Activated CD4-positive, CD25-positive, alpha-beta regulatory T cell treated with anti-CD3 and anti-CD28 coated beads, Interleukin-2, amount 50 U/mL, for 16 hours (primary cell): ENCODE measurements around the gene ETS1.

Experiments used
- DNase-seq: peaks from one replicate; pipeline ENCODE4 v3.0.0-alpha.2; 2020; ENCODE audit warnings: low read depth, low spot score

The ETS1 gene

DNA sequence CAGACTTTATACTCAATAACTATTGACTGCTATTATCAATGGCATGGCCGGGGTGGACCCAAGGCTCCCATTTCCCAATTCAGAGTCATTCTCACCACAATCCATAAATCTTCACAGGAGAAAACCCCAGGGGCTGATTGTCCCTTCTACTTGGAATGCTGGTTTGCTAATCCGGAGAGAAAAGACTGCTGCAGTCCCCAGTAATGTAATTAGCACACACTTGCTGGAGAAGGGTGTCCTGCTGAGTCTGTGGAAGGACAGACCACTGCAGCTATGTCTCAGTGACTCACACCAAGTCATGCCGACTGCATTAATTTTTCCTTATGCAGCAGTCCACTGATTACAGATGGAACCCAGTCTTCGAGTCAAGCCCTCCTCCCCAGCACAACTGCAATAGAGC lies 5.9 kb upstream of the ETS1 start:
- no peak for DNase-seq

DNA sequence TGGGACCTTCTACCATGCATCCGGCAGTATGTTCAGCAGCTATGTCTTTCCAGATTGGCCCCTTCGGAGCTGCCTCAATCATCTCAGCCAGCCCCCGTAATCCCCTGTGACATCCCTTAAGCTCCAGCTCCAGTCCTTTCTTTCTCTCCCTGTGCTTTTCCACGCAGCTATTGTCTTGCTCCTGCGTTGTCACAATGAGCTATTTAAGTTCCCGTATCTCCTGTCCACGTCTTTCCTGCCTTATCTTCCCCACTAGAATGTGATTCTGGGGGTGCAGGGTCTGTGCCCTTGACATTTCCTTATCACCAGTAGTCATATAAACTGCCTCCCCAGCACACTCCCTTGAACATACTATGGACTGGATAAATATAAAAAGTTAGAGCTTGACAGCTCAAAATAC lies 5.1 kb upstream of the ETS1 start:
- DNase-seq: no peak

DNA sequence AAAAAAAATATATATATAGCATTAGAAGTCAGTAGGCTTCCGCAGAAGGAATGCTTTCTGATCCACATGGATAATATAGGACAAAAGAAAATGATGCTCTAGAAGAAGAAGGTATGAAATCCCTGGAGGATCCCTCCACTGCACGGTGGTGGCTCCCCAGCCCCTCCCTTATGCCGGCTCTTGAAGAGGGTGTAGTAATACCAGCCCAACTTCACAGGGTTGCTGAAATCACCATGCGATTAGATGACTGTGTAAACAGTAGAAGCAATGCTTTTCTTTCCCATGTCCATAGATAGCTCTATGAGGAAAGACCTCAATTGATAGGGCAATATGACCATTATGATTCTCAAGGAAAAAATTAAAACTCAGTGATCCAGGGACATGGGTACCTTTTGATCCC lies 3.2 kb upstream of the ETS1 start:
- DNase-seq: no peak

DNA sequence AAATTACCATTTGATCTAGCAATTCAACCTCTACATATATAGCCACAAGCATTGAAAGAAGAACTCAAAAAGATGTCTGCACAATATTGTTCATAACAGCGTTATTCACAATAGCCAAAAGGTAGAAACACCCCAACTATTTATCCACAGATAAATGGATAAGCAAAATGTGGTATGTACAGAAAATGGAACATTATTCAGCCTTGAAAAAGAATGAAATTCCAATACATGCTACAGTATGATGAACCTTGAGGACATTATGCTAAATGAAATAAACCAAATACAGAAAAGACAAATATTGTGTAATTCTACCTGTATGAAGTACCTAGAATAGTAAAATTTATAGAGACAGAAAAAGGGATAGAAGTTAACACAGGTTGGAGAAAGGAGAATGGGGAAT lies 2.6 kb upstream of the ETS1 start:
- no peak for DNase-seq

DNA sequence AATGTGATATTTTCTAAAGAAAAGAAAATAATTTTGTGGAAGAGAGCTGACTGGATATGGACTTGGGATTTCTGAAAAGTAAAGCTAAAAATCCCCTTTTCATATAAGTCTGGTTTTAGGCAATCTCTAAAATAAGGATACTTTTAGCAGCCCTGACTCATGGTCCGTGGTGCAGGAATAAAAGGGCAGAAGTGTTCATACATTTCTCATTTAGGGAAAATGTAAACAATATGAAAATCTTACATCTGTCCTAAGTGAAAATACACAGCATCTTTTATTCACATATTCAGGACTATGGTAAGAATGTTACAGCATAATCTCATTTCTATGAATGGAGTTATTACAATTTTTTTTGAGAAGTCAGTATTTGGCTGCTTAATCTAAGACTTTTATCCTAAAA lies 735 bp upstream of the ETS1 start:
- DNase-seq: no peak

DNA sequence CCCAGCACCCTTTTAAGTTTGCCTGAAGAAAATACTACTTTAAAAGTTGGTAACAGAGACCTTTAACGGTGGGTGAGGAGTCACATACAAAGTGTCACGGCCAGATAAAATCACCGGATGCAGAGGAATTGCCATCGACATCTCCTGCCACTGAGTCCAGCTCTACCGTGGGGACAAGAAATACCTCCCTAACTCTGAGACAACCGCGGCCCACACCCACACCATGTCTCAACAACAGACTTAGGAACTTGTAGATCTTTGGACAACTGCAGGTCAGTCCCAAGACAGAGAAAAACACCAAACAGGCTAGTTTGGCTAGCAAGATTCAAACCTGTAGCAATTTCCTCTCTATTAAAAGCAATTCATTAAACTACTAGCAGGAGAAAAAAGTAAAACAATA lies 669 bp downstream of the ETS1 start:
- DNase-seq: no peak

DNA sequence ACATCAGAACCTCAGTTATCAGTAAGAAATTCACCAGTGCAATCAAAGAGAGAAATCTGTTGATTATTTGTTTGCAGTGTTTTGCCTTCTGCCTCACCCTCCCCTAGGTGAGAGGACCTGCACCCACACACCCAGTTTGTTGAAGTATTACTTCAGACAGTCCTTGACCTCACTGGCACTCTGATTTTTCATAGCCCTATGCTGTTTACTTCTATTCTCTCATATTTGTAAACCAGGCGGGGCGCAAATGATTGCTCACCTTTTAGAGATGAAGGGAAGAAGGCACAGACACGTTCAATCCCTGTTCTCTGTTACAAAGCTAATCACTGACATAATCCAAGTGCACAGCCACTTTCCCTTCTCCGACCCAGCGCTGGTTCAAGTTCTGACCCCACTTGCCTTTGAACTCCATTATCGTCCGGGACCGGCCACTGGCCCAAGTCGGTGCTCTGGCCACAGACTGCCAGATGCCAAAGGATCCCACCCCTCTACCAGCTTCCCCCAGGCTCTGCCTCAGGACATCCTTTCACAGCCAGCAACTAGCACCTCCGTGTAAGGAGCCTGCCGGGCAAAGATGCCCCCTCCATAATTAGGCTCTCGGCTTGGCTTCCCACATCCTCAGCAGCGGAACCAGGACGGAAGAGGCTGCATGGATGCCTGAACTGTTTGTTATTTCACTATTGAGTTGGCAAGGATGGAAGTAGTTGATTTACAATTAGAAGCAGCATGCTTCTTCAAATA lies 1.7 kb downstream of the ETS1 start:
- no peak for DNase-seq

DNA sequence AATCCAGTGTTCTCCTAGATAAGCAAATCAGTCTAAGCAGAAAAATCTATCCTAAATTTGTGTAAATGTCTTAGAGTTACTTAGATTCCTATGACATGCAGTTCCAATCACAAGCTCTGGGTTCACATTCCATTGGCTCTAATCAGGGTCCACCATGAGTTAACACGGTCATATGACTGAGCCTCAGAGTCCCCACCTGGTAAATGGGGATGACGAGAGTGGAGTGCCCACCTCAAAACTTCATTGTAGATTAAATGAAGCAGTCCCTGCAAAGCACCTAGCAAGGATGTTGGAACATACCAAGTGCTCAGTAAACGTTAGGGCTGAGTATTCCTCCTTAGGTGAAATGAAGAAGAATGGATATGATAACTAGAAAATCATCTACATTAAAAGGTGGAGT lies 3.1 kb downstream of the ETS1 start:
- DNase-seq: no peak

DNA sequence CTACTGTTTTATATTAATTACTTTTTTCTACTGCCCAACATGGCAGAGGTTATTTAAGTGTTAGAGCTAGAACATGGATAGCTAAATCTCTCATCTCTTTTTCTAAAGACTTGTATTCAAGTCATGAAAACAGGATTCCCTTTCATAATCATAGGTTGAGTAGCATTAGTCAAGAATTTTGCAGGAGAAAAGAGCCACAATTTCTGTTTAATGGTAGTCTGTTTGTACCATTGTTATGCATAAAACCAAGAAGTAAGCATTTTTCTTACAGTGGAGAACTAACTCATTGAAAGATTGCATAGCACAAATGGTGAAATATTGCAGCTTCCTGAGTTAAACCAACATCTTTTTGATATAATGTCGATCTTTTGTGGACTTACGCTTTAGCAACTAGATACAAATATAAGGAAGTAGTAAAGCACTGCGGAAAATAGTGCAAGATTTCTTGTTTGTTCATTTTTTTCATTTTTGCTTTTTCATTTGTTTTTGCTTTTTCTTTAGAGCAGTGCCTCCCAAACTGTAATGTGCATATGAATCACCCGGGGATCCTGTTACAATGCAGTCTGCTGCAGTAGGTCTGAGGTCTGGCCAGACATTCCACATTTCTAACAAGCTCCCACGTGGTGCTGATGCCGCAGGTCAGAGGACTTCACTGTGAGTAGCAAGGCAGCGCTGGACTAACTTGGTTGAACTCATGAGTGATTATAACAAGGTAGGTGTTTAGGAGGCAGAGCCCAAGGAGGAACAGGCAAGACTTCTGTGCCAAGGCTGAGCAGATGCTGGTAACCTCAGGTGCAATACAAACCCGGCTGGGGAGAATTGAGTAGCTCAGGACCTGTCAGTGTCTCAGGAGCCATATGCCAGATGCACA lies 4.6 kb downstream of the ETS1 start:
- no peak for DNase-seq

DNA sequence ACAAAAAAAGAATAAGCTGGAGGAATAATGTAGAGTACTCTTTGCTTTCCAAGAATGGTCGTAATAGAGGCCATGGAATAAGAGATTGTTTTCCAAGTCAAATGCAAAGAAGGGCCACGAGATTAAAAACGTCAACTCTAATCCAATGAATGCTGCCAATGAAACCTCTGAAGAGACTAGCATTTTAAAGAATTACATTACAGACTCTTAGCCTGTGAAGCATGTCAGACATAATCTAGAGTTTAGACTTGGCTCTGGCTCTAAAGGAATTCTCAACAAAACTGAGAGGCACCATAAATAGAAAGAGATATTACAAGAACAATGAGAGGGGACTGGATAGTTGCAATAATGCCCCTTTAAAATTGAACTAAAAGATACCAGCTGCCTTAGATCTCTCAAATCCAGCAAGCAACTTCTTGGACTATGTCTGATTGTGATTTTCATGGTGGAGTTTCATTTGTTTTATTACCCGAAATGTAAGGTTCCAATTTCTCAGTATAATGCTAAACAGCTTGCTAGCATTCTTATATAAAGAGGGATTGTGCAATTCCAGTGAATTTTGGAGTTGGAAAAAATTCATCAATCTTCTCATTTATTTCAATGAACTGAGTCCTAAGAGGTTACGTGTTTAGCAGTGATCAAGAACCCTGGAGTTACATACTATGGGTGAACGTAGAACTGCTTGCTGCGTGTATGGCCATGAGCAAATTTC lies 5.6 kb downstream of the ETS1 start:
- no peak for DNase-seq

DNA sequence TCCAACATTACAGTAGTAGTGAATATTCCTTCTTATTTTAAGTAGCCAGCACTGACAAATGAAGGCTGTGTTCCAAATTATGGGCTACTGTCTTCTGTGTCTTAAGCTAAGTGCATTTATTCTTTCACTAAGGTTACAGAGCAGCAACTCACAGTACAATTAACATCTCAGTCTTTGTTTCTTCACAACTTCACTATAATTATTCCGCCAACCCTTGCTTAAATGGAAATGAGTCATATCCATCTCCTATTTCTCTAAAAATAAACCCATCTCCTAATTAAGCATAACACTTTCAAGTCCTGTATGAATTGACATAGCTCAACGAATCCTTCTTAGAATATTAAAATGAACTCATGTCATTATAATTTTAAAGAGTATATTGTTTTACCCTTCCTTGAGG lies 6.7 kb downstream of the ETS1 start:
- DNase-seq: no peak

DNA sequence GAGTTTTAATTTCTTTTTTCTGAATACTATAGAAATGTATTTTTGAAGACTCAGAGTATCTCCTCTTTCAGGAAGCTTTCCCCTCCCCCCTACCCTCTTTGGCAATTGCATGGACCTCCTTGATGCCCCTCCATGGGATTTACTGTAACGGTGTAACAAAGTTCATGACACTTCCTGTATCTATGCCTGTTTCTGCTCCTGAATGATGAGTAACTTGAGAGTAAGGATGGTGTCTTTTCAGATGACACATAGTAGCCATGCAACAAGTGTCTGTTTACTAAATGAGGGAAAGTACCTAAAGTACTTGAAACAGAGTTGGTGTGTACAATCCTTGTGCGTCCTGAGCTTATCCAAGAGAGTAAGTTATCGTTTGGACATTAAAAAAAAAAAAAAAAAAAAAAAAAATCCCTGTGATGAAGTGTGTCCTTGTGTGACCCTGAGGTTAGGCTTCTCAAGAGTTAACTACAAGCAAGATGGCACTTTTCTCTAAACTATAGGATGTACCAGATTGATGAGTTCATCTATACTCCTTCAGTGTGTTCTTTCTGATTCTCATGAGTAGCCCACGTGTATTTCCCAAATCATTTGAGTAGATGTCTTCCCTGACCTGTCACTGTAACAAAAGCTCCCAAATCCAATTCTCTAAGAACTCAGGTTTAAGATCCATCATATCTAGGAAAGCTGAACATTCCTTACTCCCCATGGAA lies 7.4 kb downstream of the ETS1 start:
- no peak for DNase-seq

DNA sequence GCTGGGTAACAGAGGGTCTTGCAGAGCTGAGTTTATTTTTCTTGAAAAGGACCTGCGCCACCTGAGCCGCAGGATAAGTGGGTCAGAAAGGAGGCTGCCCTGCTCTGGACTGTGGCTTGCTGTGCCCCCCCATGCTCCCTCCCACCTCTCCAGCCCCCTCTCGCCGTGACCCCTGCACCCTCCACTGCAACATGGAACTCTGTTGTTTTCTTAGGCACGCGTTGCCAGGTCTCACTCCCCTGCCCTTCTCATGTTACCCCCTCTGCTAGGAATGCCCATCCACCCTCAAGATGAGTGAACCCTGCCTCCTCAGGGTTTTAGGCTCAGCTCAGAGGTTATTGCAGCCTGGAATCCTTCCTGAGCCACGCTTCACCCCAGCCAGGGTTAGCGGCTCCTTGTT lies 10.8 kb downstream of the ETS1 start:
- no peak for DNase-seq

DNA sequence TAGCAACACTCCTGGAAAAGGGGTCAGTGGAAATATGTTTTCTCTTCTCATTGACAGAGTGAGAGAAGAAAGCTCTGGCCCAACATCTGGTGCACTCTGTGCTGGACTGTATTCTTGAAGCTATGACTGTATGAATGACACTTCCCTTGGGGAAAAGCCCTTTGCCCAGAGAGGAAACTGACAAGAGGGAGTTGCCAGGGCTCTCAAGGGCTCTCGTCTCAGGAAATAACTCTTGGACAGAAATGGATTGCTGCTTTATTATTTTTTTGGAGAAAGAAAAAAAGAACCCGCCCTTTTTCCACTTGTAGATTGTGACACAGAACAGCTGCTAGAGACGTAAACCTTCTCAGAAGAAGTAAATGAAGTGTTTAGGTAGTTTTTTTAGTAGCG lies 11.4 kb downstream of the ETS1 start:
- DNase-seq: no peak

DNA sequence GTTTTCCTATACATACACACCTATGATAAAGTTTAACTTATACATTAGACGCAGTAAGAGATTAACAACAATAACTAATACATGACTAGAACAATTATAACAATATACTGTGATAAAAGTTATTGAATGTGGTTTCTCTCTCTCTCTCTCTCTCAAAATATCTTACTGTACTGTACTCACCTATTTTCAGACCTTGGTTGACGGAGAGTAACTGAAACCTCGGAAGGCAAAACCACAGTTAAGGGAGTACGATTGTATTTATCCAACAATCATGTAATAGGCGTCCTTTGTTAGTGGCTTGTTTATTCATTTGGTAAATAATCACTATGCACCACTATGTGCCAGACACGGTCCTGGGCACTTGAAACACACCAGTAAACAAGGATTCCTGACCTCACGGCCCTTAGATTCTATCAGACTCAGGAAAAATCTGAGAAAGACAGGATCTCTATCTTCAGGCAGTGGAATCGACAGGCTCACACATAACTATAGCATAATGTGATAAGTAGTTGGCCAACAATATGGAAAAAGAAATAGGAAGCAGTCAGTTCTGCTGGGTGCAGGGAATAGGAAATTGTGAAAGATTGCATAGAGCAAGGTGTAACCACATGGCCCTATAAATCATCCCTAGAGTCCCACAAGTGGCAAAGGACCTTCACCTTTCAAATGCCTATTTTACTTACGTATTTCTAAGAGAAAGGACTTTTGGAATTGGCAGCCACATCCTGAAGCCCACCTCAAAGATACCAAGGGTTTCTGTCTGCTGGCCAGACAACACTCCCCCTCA lies 12.0 kb downstream of the ETS1 start:
- no peak for DNase-seq

DNA sequence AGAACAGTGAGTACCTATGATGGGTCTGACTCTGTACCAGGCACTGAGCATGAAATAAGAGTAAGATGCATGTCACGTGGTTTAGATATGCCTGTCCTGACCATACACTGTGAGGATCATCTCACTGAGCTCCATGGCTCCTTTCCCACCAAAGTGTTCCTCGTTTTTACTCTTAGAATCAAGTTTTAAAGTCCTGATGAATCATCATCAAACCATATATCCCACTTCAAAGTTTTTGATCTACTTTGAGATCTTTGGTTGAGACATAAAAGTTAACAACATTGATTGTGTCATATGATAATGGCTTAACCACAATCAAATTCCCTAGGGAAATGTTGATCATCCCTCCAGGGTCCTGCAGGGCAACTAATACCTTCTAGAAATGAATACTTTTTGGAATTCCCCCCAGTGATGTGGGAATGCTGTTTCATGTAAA lies 12.8 kb downstream of the ETS1 start:
- no peak for DNase-seq

DNA sequence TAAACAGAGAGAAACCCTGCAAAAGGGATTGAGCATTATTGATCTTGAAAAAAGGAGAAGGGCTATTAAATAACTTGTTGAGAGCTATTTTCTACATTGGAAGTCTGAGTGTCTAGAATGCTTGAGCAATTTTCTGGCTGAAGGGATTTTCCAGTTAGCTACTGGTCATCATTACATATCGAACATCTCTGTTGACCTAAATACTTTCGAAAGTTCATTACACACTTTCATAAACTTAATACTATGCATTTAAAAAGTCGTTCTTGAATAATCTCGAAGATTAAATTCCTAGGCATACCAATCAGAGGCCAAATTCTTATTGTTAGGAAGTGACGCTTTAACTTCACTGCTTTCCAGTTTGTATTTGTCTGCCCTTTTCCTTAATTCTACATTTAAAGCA lies 13.7 kb downstream of the ETS1 start:
- DNase-seq: no peak

DNA sequence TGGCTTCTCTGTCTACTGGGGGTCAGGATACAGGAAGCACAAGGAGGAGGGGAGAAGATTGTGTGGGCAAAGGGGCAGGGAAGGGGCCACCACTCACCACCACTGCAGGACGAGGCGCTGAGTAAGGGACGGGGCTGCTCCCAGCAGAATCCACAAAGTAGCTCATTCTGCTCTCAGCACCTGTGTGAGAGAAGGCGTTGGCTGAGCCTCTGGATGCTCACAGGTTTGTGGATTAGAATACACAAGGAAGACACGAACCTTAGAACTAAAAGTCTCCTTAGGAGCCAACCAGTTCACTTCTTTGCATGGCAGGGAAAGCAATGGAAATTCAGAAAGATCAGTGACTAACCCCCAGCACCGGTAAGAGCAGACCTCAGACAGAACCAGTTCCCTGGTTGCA lies 14.4 kb downstream of the ETS1 start:
- DNase-seq: no peak

DNA sequence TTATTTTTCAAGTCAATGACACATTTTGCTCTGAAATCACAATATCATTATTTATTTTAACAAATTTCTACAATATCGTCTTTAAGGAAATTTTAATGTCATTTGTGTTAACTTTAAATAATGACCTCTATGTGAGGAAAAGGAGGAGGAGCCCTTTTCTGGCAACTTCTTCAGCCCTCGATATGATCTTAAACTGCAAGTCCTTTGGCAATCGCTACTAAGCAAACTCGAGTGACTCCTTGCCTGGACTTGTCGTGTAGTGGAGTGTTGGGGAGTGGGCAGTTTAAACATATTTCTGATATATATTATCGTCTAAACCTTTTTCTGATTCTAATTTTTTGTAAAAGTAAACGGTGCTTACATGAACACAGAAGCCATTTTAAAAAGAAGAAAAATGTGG lies 16.7 kb downstream of the ETS1 start:
- DNase-seq: no peak

DNA sequence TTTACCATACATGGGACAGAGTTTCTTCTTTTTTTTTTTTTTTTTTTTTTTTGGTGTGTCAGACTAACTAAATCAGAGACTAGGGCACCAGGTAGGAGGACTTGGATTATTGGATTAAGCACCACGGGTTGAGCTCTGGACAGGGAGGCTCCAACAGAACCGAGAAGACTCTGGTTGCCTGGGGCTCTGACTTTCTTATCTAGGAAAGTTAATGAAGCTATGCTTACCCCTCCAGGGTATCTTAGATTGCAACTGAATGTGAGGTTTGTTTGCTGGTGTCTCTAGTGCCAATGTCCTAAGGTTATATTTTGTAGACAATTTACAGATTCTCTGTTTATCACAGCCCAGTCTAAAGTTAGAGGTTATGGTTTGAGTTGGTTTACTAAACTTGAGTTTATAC lies 18.1 kb downstream of the ETS1 start:
- DNase-seq: no peak

DNA sequence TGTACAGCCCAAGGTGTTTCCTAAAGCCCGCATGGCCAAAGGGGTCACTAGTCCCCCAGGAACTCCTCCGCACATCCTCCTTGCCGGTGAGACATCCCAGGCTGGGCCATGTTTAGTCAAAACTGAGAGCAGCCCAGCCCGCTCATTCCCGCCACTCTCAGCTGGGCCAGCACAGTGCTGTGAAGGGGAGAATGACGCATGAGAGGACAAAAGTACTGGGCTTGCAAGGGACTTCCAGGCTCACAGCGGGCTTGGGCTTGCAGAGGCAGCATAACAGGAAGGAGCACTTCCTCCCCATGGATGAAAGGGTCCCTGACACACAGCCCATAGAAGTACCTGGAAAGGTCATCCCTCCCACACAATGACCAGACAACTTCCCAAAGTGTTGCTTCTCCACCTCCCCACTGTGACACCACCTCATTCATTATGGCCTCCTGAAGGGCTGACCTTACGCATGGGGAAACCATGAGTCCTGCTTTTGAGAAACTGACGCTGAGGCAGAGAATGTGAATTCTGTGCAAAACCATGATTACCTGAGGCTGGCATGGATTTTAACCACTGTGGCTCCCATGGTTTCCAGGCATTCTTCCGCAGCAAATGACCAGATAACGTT lies 19.1 kb downstream of the ETS1 start:
- no peak for DNase-seq
